H9 (cell line): Measurements from ENCODE around the gene TMPRSS5. TPM values are rescaled to one million over a fixed set of nuclear protein-coding genes. Genes with fewer than 3 reads are reported as not detected.

Source experiments
- DNase-seq: peaks from one replicate; pipeline ENCODE4 v3.0.0-alpha.2; 2017
- H2AFZ ChIP-seq: one replicate; pipeline ENCODE4 v1.6.1; 2013; ENCODE audit warnings: mild to moderate bottlenecking, low read length, control low read depth, moderate library complexity
- H2AK5ac ChIP-seq: 2 replicates; pipeline ENCODE4 v1.6.1; 2013; ENCODE audit warnings: low read length, control low read depth, mixed read lengths; ENCODE audit not compliant: insufficient read length
- H2BK120ac ChIP-seq: one replicate; pipeline ENCODE4 v1.6.1; 2013; ENCODE audit warnings: low read depth, mild to moderate bottlenecking, low read length, control low read depth, inconsistent platforms; ENCODE audit not compliant: poor library complexity, severe bottlenecking
- H2BK12ac ChIP-seq: 2 replicates; pipeline ENCODE4 v1.6.1; 2013; ENCODE audit warnings: low read length, control low read depth, mixed read lengths, low read depth; ENCODE audit not compliant: insufficient read length
- H2BK15ac ChIP-seq: 2 replicates; pipeline ENCODE4 v1.6.1; 2013; ENCODE audit warnings: low read depth, low read length, control low read depth
- H2BK20ac ChIP-seq: one replicate; pipeline ENCODE4 v1.6.1; 2013; ENCODE audit warnings: low read depth, mild to moderate bottlenecking, low read length, control low read depth, inconsistent platforms; ENCODE audit not compliant: poor library complexity, severe bottlenecking
- H2BK5ac ChIP-seq: 2 replicates; pipeline ENCODE4 v1.6.1; 2013; ENCODE audit warnings: low read length, control low read depth, mixed read lengths; ENCODE audit not compliant: insufficient read length
- H3K14ac ChIP-seq: 2 replicates; pipeline ENCODE4 v1.6.1; 2013; ENCODE audit warnings: low read length, control low read depth; ENCODE audit not compliant: insufficient read depth
- H3K18ac ChIP-seq: 2 replicates; pipeline ENCODE4 v1.6.1; 2013; ENCODE audit warnings: low read depth, mild to moderate bottlenecking, mixed read lengths, low read length, control low read depth; ENCODE audit not compliant: insufficient read length
- H3K23ac ChIP-seq: 2 replicates; pipeline ENCODE4 v1.6.1; 2013; ENCODE audit warnings: low read length, control low read depth, mixed read lengths, low read depth; ENCODE audit not compliant: insufficient read length
- H3K23me2 ChIP-seq: 2 replicates; pipeline ENCODE4 v1.6.1; 2013; ENCODE audit warnings: low read depth, mild to moderate bottlenecking, mixed read lengths, low read length, control low read depth; ENCODE audit not compliant: insufficient read length, poor library complexity, severe bottlenecking
- H3K27ac ChIP-seq: 2 replicates; pipeline ENCODE4 v1.5.1; 2013; ENCODE audit warnings: low read length, control low read depth, mixed read lengths, low read depth; ENCODE audit not compliant: insufficient read length
- H3K27me3 ChIP-seq: 2 replicates; pipeline ENCODE4 v1.6.1; 2013; ENCODE audit warnings: low read length, control low read depth, inconsistent platforms; ENCODE audit not compliant: insufficient read depth
- H3K4ac ChIP-seq: 2 replicates; pipeline ENCODE4 v1.6.1; 2013; ENCODE audit warnings: low read depth, mild to moderate bottlenecking, control low read depth, inconsistent platforms, low read length, moderate library complexity
- H3K4me1 ChIP-seq: 2 replicates; pipeline ENCODE4 v1.6.1; 2013; ENCODE audit warnings: low read length, control low read depth, inconsistent platforms; ENCODE audit not compliant: insufficient read depth
- H3K4me2 ChIP-seq: 2 replicates; pipeline ENCODE4 v1.6.1; 2013; ENCODE audit warnings: low read length, control low read depth, mixed read lengths; ENCODE audit not compliant: insufficient read length, insufficient read depth
- H3K56ac ChIP-seq: 2 replicates; pipeline ENCODE4 v1.6.1; 2013; ENCODE audit warnings: low read depth, mild to moderate bottlenecking, mixed read lengths, low read length, control low read depth; ENCODE audit not compliant: insufficient read length
- H3K79me1 ChIP-seq: 2 replicates; pipeline ENCODE4 v1.6.1; 2013; ENCODE audit warnings: low read depth, mild to moderate bottlenecking, moderate library complexity, low read length, control low read depth, inconsistent platforms; ENCODE audit not compliant: insufficient read depth, poor library complexity, severe bottlenecking
- H3K79me2 ChIP-seq: 2 replicates; pipeline ENCODE4 v1.6.1; 2013; ENCODE audit warnings: low read length, control low read depth, inconsistent platforms; ENCODE audit not compliant: insufficient read depth
- H3K9ac ChIP-seq: 2 replicates; pipeline ENCODE4 v1.6.1; 2013; ENCODE audit warnings: low read length, control low read depth, mixed read lengths; ENCODE audit not compliant: insufficient read length; ENCODE audit errors: extremely low read depth
- H3K9me3 ChIP-seq: one replicate; pipeline ENCODE4 v1.6.1; 2013; ENCODE audit warnings: low read depth, low read length, inconsistent platforms; ENCODE audit not compliant: control insufficient read depth
- H3T11ph ChIP-seq: one replicate; pipeline ENCODE4 v1.6.1; 2013; ENCODE audit warnings: mild to moderate bottlenecking, low read length, control low read depth, inconsistent platforms
- H4K20me1 ChIP-seq: one replicate; pipeline ENCODE4 v1.6.1; 2013; ENCODE audit not compliant: control insufficient read depth, insufficient read length, insufficient read depth
- H4K5ac ChIP-seq: 2 replicates; pipeline ENCODE4 v1.6.1; 2013; ENCODE audit warnings: low read depth, mild to moderate bottlenecking, mixed read lengths, low read length, control low read depth; ENCODE audit not compliant: insufficient read length
- H4K8ac ChIP-seq: replicated peaks from 2 replicates; pipeline ENCODE4 v1.6.1; 2013; ENCODE audit warnings: low read length, control low read depth, mixed read lengths, low read depth; ENCODE audit not compliant: insufficient read length
- H4K91ac ChIP-seq: 2 replicates; pipeline ENCODE4 v1.6.1; 2013; ENCODE audit warnings: low read depth, mild to moderate bottlenecking, moderate library complexity, mixed read lengths, low read length, control low read depth; ENCODE audit not compliant: insufficient read length
- H3K27ac Mint-ChIP-seq, 3 experiments: 2 replicates in 2 of 3; 3 replicates in 1 of 3; pipeline ENCODE4 v1.8.0; 2020 to 2021; ENCODE audit warnings: mixed read lengths in 3 of 3, mild to moderate bottlenecking in 1 of 3, moderate library complexity in 1 of 3
- H3K27me3 Mint-ChIP-seq: 2 replicates; pipeline ENCODE4 v1.8.0; 2021; ENCODE audit warnings: low read depth, mild to moderate bottlenecking, moderate library complexity, mixed read lengths
- H3K36me3 Mint-ChIP-seq, 3 experiments: 2 replicates in 2 of 3; 3 replicates in 1 of 3; pipeline ENCODE4 v1.8.0; 2020 to 2021; ENCODE audit warnings: low read depth in 3 of 3, mixed read lengths in 3 of 3; ENCODE audit not compliant: insufficient read depth in 1 of 3
- H3K4me1 Mint-ChIP-seq, 2 experiments: 2 replicates each; pipeline ENCODE4 v1.8.0; 2020; ENCODE audit warnings: mixed read lengths in 2 of 2
- H3K4me3 Mint-ChIP-seq, 2 experiments: 2 replicates in 1 of 2; 3 replicates in 1 of 2; pipeline ENCODE4 v1.8.0; 2020 to 2021; ENCODE audit warnings: mild to moderate bottlenecking in 2 of 2, mixed read lengths in 2 of 2, moderate library complexity in 1 of 2
- H3K9me3 Mint-ChIP-seq, 2 experiments: 2 replicates in 1 of 2; 3 replicates in 1 of 2; pipeline ENCODE4 v1.8.0; 2020; ENCODE audit warnings: mild to moderate bottlenecking in 2 of 2, mixed read lengths in 2 of 2, moderate library complexity in 1 of 2
- CTCF ChIP-seq: fragments of 200-600 bp; sonication (generic); conservative IDR thresholded peaks from 3 replicates; pipeline ENCODE4 v1.8.0; 2021; ENCODE audit warnings: antibody characterized with exemption, mild to moderate bottlenecking
- WGBS: extraction: QIAGEN DNeasy Blood & Tissue Kit; methylation state at CpG from one replicate; pipeline ENCODE4 v1.1.7; 2013; ENCODE audit warnings: missing lambda C conversion rate, low lambda C conversion rate, mixed read lengths; ENCODE audit not compliant: insufficient read length; ENCODE audit errors: extremely low coverage; 5-methylcytosine and 5-hydroxymethylcytosine counted together
- total RNA-seq: library from RNA; stranded (reverse); gene quantifications from 2 replicates; pipeline ENCODE4 v1.2.1, GENCODE V29; 2021

The TMPRSS5 gene
- total RNA-seq, 1 experiment from 2014 or later = 0.37 TPM

- Histone ChIP-seq H4K5ac (no peak overlapping the region), H3K79me2 (no peaks in the 10 kb centered on the region), H2BK20ac (no peak overlapping the region), H3K14ac (no peak overlapping the region), H2AK5ac (no peak overlapping the region), H2BK5ac (no peak overlapping the region), H4K20me1 (no peaks in the 10 kb centered on the region), H3K23ac (no peak overlapping the region), H2AFZ (no peak overlapping the region), H3K9me3 (no peaks in the 10 kb centered on the region), H2BK15ac (no peak overlapping the region), H3K9ac (no peak overlapping the region), H3K27me3 (no peaks in the 10 kb centered on the region), H3K4ac (no peak overlapping the region), H3K4me1 (0 out of 2 replicates have a peak, but pooled peaks cover 3% of the 10 kb centered on the region), H3K4me2 (no peak overlapping the region), H3T11ph (no peak overlapping the region), H3K79me1 (no peaks in the 10 kb centered on the region), H2BK12ac (no peak overlapping the region), H3K56ac (no peak overlapping the region), H3K27ac (no peak overlapping the region), H4K8ac (no peak overlapping the region), H4K91ac (no peak overlapping the region), H2BK120ac (no peak overlapping the region), H3K18ac (no peak overlapping the region), H3K23me2 (no peaks in the 10 kb centered on the region)
- Mint-ChIP-seq H3K9me3 (no peaks in the 10 kb centered on the region), H3K36me3 (no peaks in the 10 kb centered on the region), H3K4me3 (no peak overlapping the region), H3K27ac (no peak overlapping the region), H3K4me1 (peaks cover 4 to 7% of the 10 kb centered on the region in 2 experiments; a peak in 3 of 4 replicates), H3K27me3 (no peaks in the 10 kb centered on the region; the same call in 1 of the 2 replicates)
- WGBS = no CpG with 5 or more reads among the region's 13 CpGs
- no peak for TF ChIP-seq CTCF
- no peak for DNase-seq
Measured at GRCh38 chr11:113693030-113693429, 13.1 kb downstream of the TMPRSS5 start.
